CD4-positive, alpha-beta T cell treated with Interleukin-6 at 100 ng/mL for 8 hours (primary cell): ENCODE data around the gene SLC1A1.
"Not testable (repeated sequence)": the region's sequence is repeated elsewhere in the genome, so short reads cannot be mapped to it uniquely, and the experiment has no call there.

Experiments
- DNase-seq: peaks from one replicate; pipeline ENCODE4 v3.0.0-alpha.2; 2020; ENCODE audit warnings: mixed read lengths, low spot score

Gene SLC1A1

DNA sequence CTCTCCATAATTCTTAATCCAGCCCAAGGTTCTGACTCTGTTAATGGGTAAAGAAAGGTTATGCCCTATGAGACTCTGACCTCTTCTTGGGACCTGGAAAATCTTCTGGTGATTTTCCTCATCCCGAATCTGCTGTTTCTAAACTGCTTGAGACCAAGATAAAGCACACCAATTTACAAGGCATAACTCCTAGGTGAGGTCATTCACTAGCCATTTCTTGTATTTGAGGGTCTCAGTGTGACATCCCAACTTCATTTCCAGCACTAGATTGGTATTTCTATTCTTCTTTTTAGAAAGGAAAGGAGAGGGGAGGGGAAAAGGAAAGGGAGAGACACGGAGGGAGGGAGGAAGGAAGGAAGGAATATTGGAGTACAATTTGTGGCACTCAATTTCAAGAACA is 51.6 kb downstream of the SLC1A1 start:
- no peak for DNase-seq

DNA sequence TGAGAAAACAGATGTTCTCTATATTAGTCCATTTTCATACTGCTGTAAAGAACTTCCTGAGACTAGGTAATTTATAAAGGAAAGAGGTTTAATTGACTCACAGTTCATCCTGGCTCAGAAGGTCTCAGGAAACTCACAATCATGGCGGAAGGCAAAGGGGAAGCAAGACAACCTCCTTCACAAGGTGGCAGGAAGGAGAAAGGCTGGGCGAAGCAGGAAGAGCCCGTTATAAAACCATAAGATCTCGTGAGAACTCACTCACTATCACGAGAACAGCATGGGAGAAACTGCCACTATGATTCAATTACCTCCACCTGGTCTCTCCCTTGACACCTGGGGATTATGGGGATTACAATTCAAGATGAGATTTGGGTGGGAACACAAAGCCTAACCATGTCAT is 54.4 kb downstream of the SLC1A1 start:
- not testable (repeated sequence) for DNase-seq

DNA sequence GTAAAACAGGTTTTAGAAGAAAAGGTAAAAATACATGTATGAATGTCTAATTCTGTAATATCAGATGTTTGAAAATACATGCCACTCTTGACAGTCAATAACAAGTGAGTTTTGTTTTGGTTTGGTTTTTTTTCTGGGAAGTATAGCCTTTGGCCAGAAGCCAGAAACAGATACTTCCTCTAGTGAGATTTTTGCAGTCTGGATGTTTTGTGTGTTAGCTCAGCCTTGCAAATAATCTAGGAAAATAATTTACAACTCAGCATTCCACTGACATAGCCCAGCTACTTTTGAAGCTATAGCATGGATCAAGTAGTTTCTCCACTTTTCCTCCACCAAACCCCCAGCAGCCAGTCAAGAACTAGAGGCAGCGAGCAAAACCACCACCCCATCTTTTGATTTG is 56.7 kb downstream of the SLC1A1 start:
- no peak for DNase-seq

DNA sequence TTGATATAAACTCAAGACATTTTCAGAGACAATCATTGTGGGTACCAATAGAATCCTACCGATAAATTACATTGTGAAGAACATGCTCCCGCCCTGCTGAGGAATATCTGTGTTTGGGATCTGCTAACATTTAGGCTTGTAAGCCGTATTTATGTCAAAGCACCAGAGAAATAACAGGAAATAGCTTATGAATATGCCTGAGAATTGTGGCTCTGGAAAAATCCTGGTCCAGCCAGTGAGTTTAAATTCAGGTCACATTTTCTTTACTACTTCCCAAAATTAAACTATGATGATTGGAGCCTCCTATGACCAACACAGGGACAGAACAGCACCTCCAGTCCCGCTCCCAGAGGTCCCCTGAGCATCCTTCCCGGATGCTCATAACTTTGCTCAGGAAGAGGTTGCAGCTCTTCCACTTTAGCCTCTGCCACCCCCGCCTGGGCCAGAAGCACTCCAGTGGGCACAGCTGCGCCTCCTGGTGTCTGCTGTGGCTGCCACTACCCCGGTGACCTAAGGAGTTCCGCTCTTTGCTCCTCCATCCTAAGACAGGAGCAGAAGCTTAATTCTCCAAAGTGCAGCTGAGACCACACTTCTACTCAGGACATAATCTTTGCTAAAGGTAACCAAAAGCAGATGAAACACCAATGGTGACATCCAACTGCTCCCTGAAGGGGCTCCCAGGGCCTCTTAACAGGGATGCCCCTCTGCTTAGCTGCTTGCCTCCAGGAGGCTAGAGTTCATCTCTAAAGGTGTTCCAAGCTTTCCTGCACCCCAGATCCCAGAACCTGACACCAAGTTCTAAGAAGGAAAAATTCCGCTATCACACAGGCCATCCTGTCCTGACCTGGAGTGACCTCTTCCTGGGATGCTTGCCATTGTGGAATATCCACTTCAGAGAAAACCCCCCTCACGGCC is 58.8 kb downstream of the SLC1A1 start:
- no peak for DNase-seq

DNA sequence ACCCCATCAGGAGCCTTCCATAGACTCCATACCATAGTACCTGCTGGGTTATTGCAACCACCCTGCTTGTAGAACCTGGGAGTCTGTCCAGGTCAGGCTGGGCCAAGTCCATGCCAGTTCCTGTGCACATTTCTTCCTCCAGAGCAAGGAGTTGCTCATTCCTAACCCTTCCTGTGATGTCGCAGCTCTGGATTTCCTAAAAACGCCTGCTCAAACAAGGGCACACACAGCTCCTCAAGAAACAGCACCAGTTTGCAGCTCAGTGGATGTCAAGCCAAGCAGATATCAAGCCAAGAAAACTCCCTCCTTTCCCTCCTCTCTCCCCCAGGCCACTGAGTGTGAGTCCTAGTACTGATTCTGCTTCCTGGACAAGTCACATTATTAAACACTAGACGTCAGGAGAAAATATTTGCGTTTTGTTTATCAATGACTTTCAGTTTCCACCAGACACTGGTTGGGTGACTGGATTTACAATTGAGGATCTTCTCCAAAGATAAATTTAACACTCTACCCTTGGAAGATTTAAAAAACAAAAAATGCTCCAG is 59.6 kb downstream of the SLC1A1 start:
- no peak for DNase-seq

DNA sequence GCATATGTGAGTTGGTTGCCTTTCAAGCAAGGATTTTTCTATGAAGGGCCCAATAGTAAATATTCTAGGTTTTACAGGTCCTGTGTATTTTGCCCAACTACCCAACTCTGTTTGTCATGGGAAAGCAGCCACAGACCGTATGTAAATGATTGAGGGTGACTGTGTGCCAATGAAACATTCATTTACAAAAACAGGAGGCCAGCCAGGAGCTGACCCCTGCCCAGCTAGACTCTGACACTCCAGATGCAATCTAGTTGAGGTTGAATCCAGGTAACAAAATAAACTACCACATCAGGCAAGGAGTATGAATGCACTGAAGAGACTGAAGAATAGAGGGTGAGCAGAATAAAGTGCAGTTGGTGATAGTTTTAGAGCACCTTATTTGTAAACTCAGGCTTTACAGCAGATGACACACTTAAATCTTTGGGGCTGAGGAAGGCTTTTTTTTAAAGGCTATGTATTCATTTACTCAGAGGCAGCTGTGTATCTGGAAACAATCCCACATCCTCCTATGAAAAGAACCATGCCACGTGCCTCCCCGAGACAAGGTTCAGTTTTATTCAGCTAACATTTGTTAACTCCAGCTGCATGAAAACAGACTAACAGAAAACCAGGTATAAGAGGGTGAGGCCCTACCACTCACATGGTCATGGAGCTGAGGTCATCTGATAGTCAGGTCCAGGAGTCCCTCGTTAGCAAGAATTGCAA is 60.7 kb downstream of the SLC1A1 start:
- DNase-seq: peak; percentile 35

DNA sequence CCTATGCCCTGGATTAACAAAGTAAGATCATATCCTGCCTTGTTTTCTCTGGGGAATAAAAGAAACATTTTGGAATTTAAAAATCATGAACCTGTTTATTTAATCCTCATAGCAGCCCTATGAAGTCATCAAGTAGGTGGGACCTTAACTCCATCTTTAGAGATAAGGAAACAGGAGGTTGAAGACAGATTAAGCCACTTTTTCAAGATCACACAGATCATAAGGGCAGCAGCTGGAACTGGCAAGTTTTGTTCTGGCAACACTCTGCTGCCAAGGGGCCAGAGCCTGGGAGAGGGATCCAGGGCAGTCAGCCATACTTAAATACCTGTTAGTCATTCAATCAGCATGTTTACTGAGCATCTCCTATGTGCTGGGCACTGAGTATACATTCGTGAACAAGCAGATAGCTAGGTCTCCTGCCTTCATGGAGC is 63.7 kb downstream of the SLC1A1 start:
- no peak for DNase-seq

DNA sequence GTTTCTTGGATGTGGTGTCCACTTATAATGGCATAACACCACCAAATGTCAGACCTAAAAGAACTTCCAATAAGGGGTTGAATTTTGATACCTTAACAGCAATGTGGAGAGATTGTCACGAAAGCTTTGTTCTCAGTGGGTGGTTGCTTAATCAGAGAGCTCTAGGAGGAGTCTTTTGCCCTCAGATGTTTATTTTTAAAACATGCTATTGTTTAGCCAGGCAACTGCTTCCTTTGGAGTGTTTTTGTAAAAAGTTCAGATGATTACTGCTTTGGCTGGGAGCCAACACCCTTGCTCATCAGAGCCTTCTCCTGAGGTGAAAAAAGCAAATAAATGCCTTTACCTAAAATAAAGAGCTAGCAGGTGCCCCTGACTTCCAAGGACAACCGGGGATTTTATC is 65.0 kb downstream of the SLC1A1 start:
- DNase-seq: peak; percentile 14

DNA sequence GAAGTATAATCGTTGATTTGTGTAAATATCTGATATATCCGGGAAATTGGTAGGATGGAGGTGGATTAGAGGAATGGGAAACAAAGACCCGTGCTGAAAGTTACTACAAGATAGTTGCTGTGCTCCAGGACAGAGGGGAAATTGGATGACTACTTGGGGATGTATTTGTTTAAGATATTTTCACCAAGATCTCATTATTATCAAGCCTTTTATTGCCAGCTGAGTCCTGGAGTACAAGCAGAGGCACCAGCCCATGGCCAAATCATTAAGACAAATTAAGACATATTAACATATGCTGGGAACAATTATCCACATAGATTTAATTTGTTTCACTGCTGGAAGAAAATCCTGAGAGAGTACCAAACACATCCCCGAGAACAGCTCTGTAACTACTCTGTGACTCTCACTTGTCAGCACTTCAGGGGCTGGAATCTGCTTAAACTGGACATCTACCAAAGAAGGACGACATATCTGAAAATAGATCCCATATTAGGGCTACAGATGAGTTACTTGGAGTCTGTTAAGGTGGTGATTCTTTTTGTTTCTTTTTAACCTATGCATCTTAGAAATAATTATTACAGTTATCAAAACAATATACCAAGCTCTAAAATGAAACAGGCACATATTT is 68.2 kb downstream of the SLC1A1 start:
- DNase-seq: no peak

DNA sequence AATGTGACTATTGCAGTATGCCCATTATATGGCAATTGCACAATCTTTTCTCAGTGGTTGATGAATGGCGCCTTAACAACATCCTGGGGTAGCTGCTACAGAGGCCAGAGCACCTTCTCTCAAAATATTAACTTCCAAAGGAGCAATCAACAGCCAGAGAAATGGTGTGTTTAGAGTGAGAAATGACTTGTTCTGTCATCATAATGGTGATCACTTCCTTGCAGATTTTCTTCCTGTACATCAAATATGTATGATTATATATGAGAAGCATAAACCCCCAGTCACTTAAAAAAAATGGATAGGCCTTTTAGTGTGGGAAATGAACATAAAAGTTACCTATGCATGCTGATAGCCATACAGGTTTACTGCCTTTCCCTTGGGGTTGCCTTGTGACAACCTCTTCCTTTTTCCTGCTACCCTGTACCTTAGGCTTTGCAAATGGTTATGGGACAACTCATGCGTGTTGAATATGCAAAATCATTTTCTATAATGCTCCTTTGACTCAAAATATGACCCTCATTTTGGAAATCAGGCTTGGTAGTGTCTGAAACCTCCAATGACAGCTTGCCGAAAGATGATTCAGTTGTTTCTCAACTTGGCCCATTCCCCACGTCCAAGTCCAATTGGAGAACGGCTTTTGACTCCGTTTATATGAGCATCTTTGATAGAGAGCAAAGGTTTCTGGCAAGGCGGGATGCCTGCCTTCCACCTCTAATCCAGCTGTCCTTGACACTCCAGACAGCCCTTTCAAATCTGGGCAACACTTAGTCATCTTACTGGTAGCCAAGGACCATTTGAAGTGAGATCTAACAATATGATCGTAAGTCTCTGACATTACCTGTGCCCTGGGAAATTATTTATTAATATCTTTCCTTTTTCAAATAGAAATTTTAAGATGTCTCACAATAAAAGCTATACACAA is 69.3 kb downstream of the SLC1A1 start:
- DNase-seq: no peak

DNA sequence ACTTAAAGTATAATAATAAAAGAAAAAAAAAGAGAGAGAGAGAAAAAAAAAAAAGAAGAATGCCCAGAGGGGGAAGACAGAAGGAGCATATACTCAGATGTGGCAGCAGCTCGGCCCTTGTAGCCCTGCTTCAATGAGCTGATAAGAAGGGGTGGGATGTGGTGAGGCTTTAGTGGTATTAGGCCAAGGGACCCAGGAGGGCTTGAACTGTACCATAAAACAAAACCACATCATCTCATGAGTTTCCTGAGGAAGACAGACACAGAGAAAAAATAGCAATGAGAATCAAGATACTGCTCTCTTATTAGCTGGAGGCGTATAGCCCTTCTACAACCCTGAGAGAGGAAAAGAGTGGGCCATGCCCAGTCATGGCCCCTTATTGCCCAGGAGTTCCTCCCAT is 72.8 kb downstream of the SLC1A1 start:
- no peak for DNase-seq

DNA sequence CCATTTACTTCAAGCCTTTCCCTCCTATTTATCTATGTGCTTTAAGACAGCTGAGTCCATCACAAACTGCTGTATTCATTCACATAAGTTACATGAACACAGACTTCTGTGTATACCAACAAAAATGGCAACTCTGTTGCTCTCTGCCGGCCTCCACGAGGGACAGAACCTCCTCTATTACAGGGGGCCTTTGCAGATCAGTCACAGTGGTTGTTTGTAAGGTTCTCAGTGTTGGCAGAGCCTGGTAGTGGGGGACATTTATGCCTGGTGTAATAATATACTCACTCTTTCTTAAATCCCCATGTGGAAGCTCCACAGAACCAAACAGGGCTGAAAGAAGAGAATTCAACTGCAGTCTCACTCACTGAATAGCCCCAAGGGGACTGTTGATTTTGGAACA is 76.5 kb downstream of the SLC1A1 start:
- DNase-seq: no peak

DNA sequence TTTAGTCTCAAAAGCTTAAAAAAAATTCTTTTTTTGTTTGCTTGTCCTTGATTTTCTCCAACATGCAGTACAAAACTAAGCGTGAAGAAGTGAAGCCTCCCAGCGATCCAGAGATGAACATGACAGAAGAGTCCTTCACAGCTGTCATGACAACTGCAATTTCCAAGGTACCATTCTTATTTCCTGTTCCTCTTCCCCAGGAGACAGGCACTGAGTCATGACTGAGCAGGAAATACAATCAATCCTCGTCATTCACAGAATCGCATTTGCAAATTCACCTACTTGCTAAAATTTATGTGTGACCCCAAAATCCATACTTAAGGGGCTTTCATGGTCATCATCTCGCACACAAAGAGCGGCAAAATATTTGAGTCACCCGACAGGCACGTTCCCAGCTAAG is 77.3 kb downstream of the SLC1A1 start:
- DNase-seq: no peak

DNA sequence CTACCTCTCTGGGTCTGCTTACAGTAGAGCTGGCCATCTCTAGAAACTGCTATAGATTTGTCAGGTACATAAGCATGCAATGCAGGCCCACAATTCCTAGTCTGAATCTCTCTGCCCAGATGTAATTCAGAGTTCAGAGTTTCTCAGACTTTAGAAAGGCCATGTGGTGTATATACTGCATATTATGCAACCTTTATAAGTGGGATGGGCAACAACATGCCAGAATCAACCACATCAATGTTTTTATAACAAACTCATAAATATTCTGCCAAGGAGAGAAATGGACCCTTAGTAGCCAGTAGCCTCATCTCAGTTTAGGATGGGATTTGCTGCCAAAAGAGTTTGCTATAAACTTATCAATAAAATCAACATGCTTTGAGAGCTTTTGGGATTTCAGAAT is 78.8 kb downstream of the SLC1A1 start:
- DNase-seq: no peak

DNA sequence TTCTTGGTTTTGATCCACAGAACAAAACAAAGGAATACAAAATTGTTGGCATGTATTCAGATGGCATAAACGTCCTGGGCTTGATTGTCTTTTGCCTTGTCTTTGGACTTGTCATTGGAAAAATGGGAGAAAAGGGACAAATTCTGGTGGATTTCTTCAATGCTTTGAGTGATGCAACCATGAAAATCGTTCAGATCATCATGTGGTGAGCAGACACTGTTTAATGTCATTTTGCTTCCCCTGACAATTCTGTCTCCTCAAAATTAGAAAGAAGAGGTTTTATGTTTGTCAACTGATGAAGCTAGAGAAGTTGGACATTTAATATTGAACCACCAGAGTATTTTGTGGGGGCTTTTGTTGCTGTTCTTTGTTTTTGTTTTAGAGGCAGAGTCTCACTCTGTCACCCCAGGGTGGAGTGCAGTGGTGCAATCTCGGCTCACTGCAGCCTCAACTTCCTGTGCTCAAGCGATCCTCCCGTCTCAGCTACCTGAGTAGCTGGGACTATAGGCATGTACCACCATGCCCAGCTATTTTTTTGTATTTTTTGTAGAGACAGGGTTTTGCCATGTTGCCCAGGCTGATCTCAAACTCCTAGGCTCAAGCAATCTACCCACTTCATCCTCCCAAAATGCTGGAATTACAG is 82.0 kb downstream of the SLC1A1 start:
- DNase-seq: peak; percentile 30

DNA sequence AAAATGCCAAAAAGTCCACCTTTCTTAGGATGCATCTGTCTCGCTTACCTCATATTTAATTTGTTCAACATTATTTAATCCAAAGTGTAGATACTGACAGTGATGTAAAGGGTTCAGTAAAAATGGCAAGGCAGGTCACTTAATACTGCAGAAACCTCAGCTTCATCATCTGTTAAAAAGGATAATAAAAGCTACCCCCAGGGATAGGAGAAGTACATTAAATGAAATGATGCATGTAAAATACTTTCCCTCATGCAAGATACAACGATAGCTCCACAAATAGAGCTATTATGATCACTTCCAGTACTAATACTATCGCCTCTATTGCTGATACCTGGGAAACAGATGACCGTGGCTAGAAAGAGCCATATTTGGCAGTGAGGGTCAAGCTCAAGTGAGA is 82.9 kb downstream of the SLC1A1 start:
- no peak for DNase-seq

DNA sequence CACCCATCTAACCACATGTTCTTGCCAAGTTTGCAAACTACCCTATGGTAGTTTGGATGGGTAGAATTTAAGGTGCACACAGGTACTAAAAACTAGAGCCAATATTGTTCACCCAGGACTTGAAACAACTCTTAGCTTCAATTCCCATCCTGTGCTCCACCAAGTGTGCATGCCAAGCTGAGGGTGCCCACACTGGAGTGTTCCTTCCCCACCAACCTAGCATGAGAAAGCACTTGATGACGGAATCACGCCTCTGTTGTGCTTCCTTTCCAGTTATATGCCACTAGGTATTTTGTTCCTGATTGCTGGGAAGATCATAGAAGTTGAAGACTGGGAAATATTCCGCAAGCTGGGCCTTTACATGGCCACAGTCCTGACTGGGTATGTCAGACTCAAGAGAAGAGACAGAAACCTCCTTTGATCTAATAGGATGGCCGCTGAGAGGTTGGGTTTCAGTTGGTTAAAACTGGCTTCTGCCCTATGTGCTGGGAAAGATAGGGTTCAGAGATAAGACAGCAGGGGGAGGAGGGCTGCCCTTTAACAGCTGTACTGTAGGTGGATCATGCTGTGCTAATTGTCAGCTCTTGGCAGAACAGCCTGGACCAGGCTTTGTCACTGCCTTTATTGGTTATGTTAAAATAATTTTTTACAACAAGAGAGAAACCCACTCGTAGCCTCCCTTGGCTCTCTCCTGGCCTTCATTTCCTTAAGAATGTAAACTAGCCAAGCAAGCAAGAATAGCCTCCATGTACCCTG is 83.5 kb downstream of the SLC1A1 start:
- DNase-seq: no peak

DNA sequence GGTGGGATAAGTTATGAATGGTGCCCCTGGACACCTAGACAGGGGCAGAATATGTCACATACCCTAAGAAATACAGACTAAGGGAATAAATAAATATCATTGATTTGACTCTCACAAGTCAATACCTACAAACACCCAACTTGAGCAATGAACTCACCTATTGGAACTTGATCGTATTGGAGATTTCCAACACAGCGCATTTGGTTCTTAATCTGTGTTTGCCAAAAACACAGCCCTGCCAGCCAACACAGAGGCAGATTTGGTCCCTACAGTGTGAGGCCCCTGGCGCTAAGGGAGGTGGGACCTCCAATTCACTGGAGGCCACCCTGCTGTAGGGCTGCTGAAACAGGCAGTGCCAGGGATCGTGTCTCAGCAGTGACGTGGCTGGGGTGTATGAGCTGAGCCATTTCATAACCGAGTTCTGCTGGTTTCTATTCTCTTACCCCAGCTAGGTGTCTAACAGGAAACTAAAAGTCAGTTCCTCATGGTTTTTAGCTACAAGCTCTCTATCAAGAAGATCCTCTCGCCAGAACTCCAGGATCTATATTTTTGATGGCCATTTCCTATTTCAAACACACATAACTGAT is 84.5 kb downstream of the SLC1A1 start:
- DNase-seq: no peak

DNA sequence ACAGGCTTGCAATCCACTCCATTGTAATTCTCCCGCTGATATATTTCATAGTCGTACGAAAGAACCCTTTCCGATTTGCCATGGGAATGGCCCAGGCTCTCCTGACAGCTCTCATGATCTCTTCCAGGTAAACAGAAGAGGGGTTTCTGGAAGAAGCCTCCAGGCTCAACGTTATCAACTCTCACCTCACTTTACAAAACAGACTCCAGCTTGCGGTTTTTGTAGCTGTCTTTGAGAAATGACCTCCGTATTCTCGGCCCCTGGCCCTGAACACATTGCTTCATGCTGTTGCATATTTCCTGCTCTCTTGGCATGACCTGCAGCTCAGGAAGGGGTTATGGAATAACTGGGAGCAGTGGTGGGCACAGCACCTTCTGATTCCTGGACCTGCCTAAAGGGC is 85.7 kb downstream of the SLC1A1 start:
- no peak for DNase-seq

DNA sequence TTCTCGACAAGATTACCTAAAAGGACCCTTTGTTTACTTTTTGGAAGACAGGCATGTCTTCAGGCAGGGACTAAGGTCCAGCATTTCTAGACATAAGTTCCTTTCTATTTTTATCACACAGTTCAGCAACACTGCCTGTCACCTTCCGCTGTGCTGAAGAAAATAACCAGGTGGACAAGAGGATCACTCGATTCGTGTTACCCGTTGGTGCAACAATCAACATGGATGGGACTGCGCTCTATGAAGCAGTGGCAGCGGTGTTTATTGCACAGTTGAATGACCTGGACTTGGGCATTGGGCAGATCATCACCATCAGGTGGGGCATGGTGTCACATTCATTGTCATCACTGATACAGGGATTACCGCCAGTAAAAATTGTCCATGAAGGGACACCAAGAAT is 86.2 kb downstream of the SLC1A1 start:
- DNase-seq: no peak
